Measurements from ENCODE around the gene INHBE. TPM values are rescaled to one million over a fixed set of nuclear protein-coding genes. Genes with fewer than 3 reads are reported as not detected.

Gene INHBE
- total RNA-seq, 2 experiments from 2014 or later = not detected

- H3K36me3 Mint-ChIP-seq (ENCODE audit: low read depth) = peaks cover 55% of the 10 kb centered on the region
- ChIA-PET CTCF (interaction anchor here (1.6 kb wide), 1 partner anchor 9 kb away, joined by 7 read pairs; the partner anchor contains the start of gene GLI1), POLR2A (no interaction called here)
- Histone ChIP-seq H3K27me3 (ENCODE audit: control insufficient read depth in 1 of 2, insufficient read depth in 2 of 2, low read length in 2 of 2) (no peaks in the 10 kb centered on the region), H3K36me3 (ENCODE audit: insufficient read depth, low read length) (peaks cover 46% of the 10 kb centered on the region), H3K4me1 (ENCODE audit: insufficient read depth, low read length) (peaks cover 26% of the 10 kb centered on the region), H3K27ac (ENCODE audit: low read depth in 1 of 2, low read length in 2 of 2) (no peak overlapping the region), H3K4me3 (ENCODE audit: low read length) (no peak overlapping the region), H3K9me3 (ENCODE audit: control insufficient read depth in 1 of 2, insufficient read depth in 1 of 2, low read length in 2 of 2) (no peaks in the 10 kb centered on the region)
- intact Hi-C loops (cut with DNase I, micrococcal nuclease) = no loop called here
- no peak for ATAC-seq (ENCODE audit: poor library complexity)
- H3K4me3 Mint-ChIP-seq = peak overlapping the region; percentile 2
- TF ChIP-seq CTCF (IDR thresholded peaks at IDR 0.05) = no peak
- peak overlapping the region; percentile 55 for H3K27ac Mint-ChIP-seq
- H3K9me3 Mint-ChIP-seq = no peaks in the 10 kb centered on the region
- H3K4me1 Mint-ChIP-seq (ENCODE audit: low read depth) = peaks cover 43% of the 10 kb centered on the region
- peak in 1 of 14 experiments; percentile 11 for DNase-seq
- no peaks in the 10 kb centered on the region for H3K27me3 Mint-ChIP-seq
These were observed 12.8 kb downstream of the INHBE start for GRCh38 chr12:57467915-57468314.

DNA sequence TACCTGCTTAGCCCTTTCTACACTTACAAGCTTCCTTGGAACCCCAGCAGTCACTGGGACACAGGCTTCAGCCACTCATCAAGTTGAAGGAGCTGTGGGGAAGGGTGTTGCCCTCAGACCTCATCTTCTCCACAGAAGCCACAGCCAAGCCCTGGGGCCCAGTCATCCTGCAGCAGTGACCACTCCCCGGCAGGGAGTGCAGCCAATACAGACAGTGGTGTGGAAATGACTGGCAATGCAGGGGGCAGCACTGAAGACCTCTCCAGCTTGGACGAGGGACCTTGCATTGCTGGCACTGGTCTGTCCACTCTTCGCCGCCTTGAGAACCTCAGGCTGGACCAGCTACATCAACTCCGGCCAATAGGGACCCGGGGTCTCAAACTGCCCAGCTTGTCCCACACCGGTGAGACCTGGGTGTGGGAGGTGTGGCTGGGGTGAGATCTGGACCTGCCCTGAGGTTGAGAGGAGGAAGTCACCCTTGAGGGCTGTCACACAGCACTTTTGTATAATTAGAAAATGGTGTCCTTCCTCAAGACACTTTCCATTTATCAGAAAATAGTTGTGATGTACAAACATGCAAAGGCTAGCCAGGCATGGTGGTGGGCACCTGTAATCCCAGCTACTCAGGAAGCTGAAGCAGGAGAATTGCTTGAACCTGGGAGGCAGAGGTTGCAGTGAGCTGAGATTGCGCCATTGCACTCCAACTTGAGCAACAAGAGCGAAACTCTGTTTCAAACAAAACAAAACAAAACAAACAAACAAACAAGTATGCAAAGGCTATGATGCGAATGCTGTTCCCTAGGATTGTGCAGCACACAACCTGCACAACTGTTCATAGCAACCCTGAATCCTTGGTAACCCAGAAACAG, 14.4 kb downstream of the INHBE start:
- peaks cover 69% of the 10 kb centered on the region for H3K36me3 Mint-ChIP-seq (ENCODE audit: low read depth)
- ChIA-PET POLR2A (interaction anchor here (0.9 to 2.7 kb wide), 3 partner anchors 9 to 10 kb away, joined by 3 to 9 read pairs (median 8); partner anchors contain the start of genes ARHGAP9 and GLI1), CTCF (interaction anchor here (1.6 kb wide), 1 partner anchor 10 kb away, joined by 7 read pairs; the partner anchor contains the start of gene GLI1)
- peaks cover 61% of the 10 kb centered on the region for H3K36me3 ChIP-seq (ENCODE audit: insufficient read depth, low read length)
- H3K4me1 Mint-ChIP-seq (ENCODE audit: low read depth) = peaks cover 56% of the 10 kb centered on the region
- TF ChIP-seq CTCF (IDR thresholded peaks at IDR 0.05) = no peak
- H3K4me3 Mint-ChIP-seq = no peak overlapping the region
- peaks cover 30% of the 10 kb centered on the region for H3K4me1 ChIP-seq (ENCODE audit: insufficient read depth, low read length)
- no peaks in the 10 kb centered on the region for H3K9me3 Mint-ChIP-seq
- H3K27me3 ChIP-seq (ENCODE audit: control insufficient read depth in 1 of 2, insufficient read depth in 2 of 2, low read length in 2 of 2) = no peaks in the 10 kb centered on the region
- H3K27ac Mint-ChIP-seq = no peak overlapping the region
- no peak overlapping the region for H3K4me3 ChIP-seq (ENCODE audit: low read length)
- DNase-seq (peak in 1 of 14 experiments; percentile 21), ATAC-seq (ENCODE audit: poor library complexity) (no peak)
- H3K9me3 ChIP-seq (ENCODE audit: control insufficient read depth in 1 of 2, insufficient read depth in 1 of 2, low read length in 2 of 2) = no peaks in the 10 kb centered on the region
- intact Hi-C loops (cut with DNase I, micrococcal nuclease) = no loop called here
- H3K27ac ChIP-seq (ENCODE audit: low read depth in 1 of 2, low read length in 2 of 2) = no peak overlapping the region
- no peaks in the 10 kb centered on the region for H3K27me3 Mint-ChIP-seq

GRCh38 chr12:57470286-57470969, 15.3 kb downstream of the INHBE start:
- peaks cover 70% of the 10 kb centered on the region for H3K36me3 ChIP-seq (ENCODE audit: insufficient read depth, low read length)
- ATAC-seq (ENCODE audit: poor library complexity) = no peak
- intact Hi-C loops (cut with DNase I, micrococcal nuclease) = no loop called here
- H3K27ac Mint-ChIP-seq = no peak overlapping the region
- H3K36me3 Mint-ChIP-seq (ENCODE audit: low read depth) = peaks cover 75% of the 10 kb centered on the region
- H3K27me3 Mint-ChIP-seq = no peaks in the 10 kb centered on the region
- ChIA-PET POLR2A (interaction anchor here (0.9 to 2.7 kb wide), 3 partner anchors 9 to 11 kb away, joined by 3 to 9 read pairs (median 8); partner anchors contain the start of genes ARHGAP9 and GLI1), CTCF (no interaction called here)
- no peak overlapping the region for H3K4me3 ChIP-seq (ENCODE audit: low read length)
- H3K4me3 Mint-ChIP-seq = no peak overlapping the region
- no peaks in the 10 kb centered on the region for H3K9me3 Mint-ChIP-seq
- H3K9me3 ChIP-seq (ENCODE audit: control insufficient read depth in 1 of 2, insufficient read depth in 1 of 2, low read length in 2 of 2) = no peaks in the 10 kb centered on the region
- DNase-seq = no peak
- no peak for TF ChIP-seq CTCF (IDR thresholded peaks at IDR 0.05)
- no peaks in the 10 kb centered on the region for H3K27me3 ChIP-seq (ENCODE audit: control insufficient read depth in 1 of 2, insufficient read depth in 2 of 2, low read length in 2 of 2)
- H3K4me1 ChIP-seq (ENCODE audit: insufficient read depth, low read length) = peaks cover 39% of the 10 kb centered on the region
- H3K27ac ChIP-seq (ENCODE audit: low read depth in 1 of 2, low read length in 2 of 2) = peak overlapping the region in 1 of 2 donors; percentile 40
- peaks cover 62% of the 10 kb centered on the region for H3K4me1 Mint-ChIP-seq (ENCODE audit: low read depth)

Data from CD4-positive, alpha-beta T cell (primary cell).